SU-DHL-6 (cell line): ENCODE measurements around the gene CRYBG3.

ENCODE experiments used
- H2AFZ ChIP-seq: fragments of 200-600 bp; sonication (generic); 2 replicates; pipeline ENCODE4 v1.6.1; 2014; ENCODE audit warnings: low read depth, mild to moderate bottlenecking, moderate library complexity, mixed read lengths, antibody characterized with exemption, low read length; ENCODE audit not compliant: severe bottlenecking
- H3F3A ChIP-seq: fragments of 200-600 bp; shearing (Covaris generic); 2 replicates; pipeline ENCODE4 v1.6.0; 2016; ENCODE audit warnings: antibody characterized with exemption, mild to moderate bottlenecking; ENCODE audit not compliant: insufficient read depth
- H3K27ac ChIP-seq: fragments of 200-600 bp; sonication (generic); 2 replicates; pipeline ENCODE4 v1.5.1; 2016; ENCODE audit warnings: low read depth, mild to moderate bottlenecking, low read length, moderate library complexity, mixed read lengths
- H3K27me3 ChIP-seq: fragments of 200-600 bp; sonication (generic), shearing (Covaris generic); 2 replicates; pipeline ENCODE4 v1.6.0; 2014; ENCODE audit warnings: mild to moderate bottlenecking, low read length
- H3K36me3 ChIP-seq: fragments of 200-600 bp; sonication (generic); 2 replicates; pipeline ENCODE4 v1.6.1; 2014; ENCODE audit warnings: mild to moderate bottlenecking, low read length, mixed read lengths
- H3K4me2 ChIP-seq: fragments of 300-600, 200-600 bp; shearing (Covaris generic), sonication (generic); 2 replicates; pipeline ENCODE4 v1.6.0; 2014; ENCODE audit warnings: low read length, low read depth, mild to moderate bottlenecking; ENCODE audit not compliant: poor library complexity, severe bottlenecking
- H3K4me3 ChIP-seq: fragments of 200-600 bp; sonication (generic); 2 replicates; pipeline ENCODE4 v1.5.1; 2014; ENCODE audit warnings: antibody characterized with exemption, low read length, mild to moderate bottlenecking, mixed read lengths; ENCODE audit not compliant: insufficient read depth, poor library complexity, severe bottlenecking
- H3K79me2 ChIP-seq: fragments of 200-600 bp; sonication (generic); 2 replicates; pipeline ENCODE4 v1.6.1; 2014; ENCODE audit warnings: mild to moderate bottlenecking, low read length, moderate library complexity; ENCODE audit not compliant: insufficient read depth
- H3K9ac ChIP-seq: fragments of 200-600 bp; sonication (generic); 2 replicates; pipeline ENCODE4 v1.7.0; 2014; ENCODE audit warnings: mild to moderate bottlenecking, low read length
- H3K9me2 ChIP-seq: fragments of 200-600 bp; sonication (generic); replicated peaks from 2 replicates; pipeline ENCODE4 v1.6.1; 2014; ENCODE audit warnings: low read length; ENCODE audit not compliant: insufficient read depth
- H3K9me3 ChIP-seq: fragments of 200-600 bp; sonication (generic); 2 replicates; pipeline ENCODE4 v1.6.1; 2014; ENCODE audit warnings: low read length, mixed read lengths; ENCODE audit not compliant: insufficient read depth
- H4K20me1 ChIP-seq: fragments of 200-600 bp; sonication (generic); 2 replicates; pipeline ENCODE4 v1.6.1; 2014; ENCODE audit warnings: low read depth, mild to moderate bottlenecking, antibody characterized with exemption, low read length, moderate library complexity, mixed read lengths
- CTCF ChIP-seq: fragments of 200-600 bp; sonication (generic); IDR thresholded peaks from one replicate; pipeline ENCODE4 v1.5.1; 2017; ENCODE audit warnings: antibody characterized with exemption, mild to moderate bottlenecking, low read length, moderate library complexity; ENCODE audit not compliant: insufficient read depth, poor library complexity, severe bottlenecking
- EZH2phosphoT487 ChIP-seq: fragments of 200-600 bp; sonication (generic), shearing (Covaris generic); conservative IDR thresholded peaks from 2 replicates; pipeline ENCODE4 v1.6.1; 2018; ENCODE audit warnings: mild to moderate bottlenecking, antibody characterized with exemption, low read length, moderate library complexity, mixed read lengths

Gene CRYBG3

GRCh38 chr3:97821774-97822358 lies at the start of gene CRYBG3:
Gene CRYBG3, plus strand, starts transcription at chr3:97822011. Its CDS starts 196 bp downstream, at chr3:97822207.
- Histone ChIP-seq H4K20me1 (no peaks in the 10 kb centered on the region), H3K9me2 (no peaks in the 10 kb centered on the region), H3K9me3 (no peaks in the 10 kb centered on the region), H3K4me2 (peak within 1 kb of the TSS; percentile 88), H3K4me3 (peak within 1 kb of the TSS; percentile 62), H2AFZ (peak within 1 kb of the TSS; percentile 94), H3F3A (0 out of 2 replicates have a peak, but pooled peaks cover 3% of the 10 kb centered on the region), H3K27ac (no peak within 1 kb of the TSS), H3K79me2 (no peaks in the 10 kb centered on the region), H3K27me3 (no peaks in the 10 kb centered on the region; the same call in 1 of the 2 replicates), H3K36me3 (no peaks in the 10 kb centered on the region), H3K9ac (peak within 1 kb of the TSS; percentile 64)
- peak; percentile 10 for TF ChIP-seq CTCF
- TF ChIP-seq EZH2phosphoT487 = no peak

GRCh38 chr3:97772926-97773325 lies 48.9 kb upstream of the CRYBG3 start:
- no peak overlapping the region for H3K9ac ChIP-seq
- H3K9me2 ChIP-seq = no peaks in the 10 kb centered on the region
- H3K27ac ChIP-seq = no peak overlapping the region
- no peaks in the 10 kb centered on the region for H3K79me2 ChIP-seq
- no peaks in the 10 kb centered on the region for H3K27me3 ChIP-seq
- H3K4me3 ChIP-seq = no peak overlapping the region
- no peak overlapping the region for H3K4me2 ChIP-seq
- no peak overlapping the region for H2AFZ ChIP-seq
- no peaks in the 10 kb centered on the region for H3F3A ChIP-seq
- TF ChIP-seq CTCF (no peak), EZH2phosphoT487 (no peak)
- H3K9me3 ChIP-seq = no peaks in the 10 kb centered on the region
- H3K36me3 ChIP-seq = no peaks in the 10 kb centered on the region; the same call in 1 of the 2 replicates
- H4K20me1 ChIP-seq = no peaks in the 10 kb centered on the region

GRCh38 chr3:97778152-97778551 lies 43.7 kb upstream of the CRYBG3 start:
- no peak overlapping the region for H3K27ac ChIP-seq
- TF ChIP-seq EZH2phosphoT487 = no peak
- TF ChIP-seq CTCF = no peak
- no peaks in the 10 kb centered on the region for H3K79me2 ChIP-seq
- no peak overlapping the region for H3K4me3 ChIP-seq
- no peaks in the 10 kb centered on the region for H3K27me3 ChIP-seq
- H3F3A ChIP-seq = no peaks in the 10 kb centered on the region
- no peaks in the 10 kb centered on the region for H3K36me3 ChIP-seq
- no peak overlapping the region for H3K4me2 ChIP-seq
- no peaks in the 10 kb centered on the region for H3K9me2 ChIP-seq
- 0 out of 2 replicates have a peak, but pooled peaks cover under 1% of the 10 kb centered on the region for H4K20me1 ChIP-seq
- H2AFZ ChIP-seq = no peak overlapping the region
- H3K9me3 ChIP-seq = no peaks in the 10 kb centered on the region
- no peak overlapping the region for H3K9ac ChIP-seq
